Gastrocnemius medialis (tissue), 4 donors: ENCODE results near the gene KCNA5. TPM values are rescaled to one million over a fixed set of nuclear protein-coding genes. Genes with fewer than 3 reads are reported as not detected.

ENCODE experiments used
- ATAC-seq, 2 donors: fragments of 150-250 bp; one replicate each; pipeline ENCODE4 v1.9.1; 2016
- DNase-seq, 2 donors: peaks; one replicate each; pipeline ENCODE4 v3.0.0-alpha.2; 2019
- H3K27ac ChIP-seq, 4 donors: fragments of 200-600 bp; sonication (generic); 1 replicate in 1 of 4; 2 replicates in 3 of 4; pipeline ENCODE4 v1.5.1; 2016 to 2018; ENCODE audit warnings: mild to moderate bottlenecking in 2 of 4, moderate library complexity in 1 of 4
- H3K27me3 ChIP-seq, 3 donors: fragments of 200-600 bp; sonication (generic) in 2 of 3; 1 replicate in 1 of 3; 2 replicates in 2 of 3; pipeline versions ENCODE4 v1.5.1 to v1.6.0; 2016 to 2019; ENCODE audit warnings: mild to moderate bottlenecking in 1 of 3, moderate library complexity in 1 of 3
- H3K36me3 ChIP-seq, 2 donors: fragments of 200-600 bp; sonication (generic) in 1 of 2; one replicate each; pipeline ENCODE4 v1.5.1; 2017 to 2018
- H3K4me1 ChIP-seq, 2 donors: fragments of 200-600 bp; sonication (generic) in 1 of 2; one replicate each; pipeline ENCODE4 v1.5.1; 2016 to 2017; ENCODE audit warnings: mild to moderate bottlenecking in 2 of 2
- H3K4me3 ChIP-seq, 4 donors: fragments of 200-600 bp; sonication (generic) in 3 of 4; 1 replicate in 1 of 4; 2 replicates in 3 of 4; pipeline ENCODE4 v1.5.1; 2016 to 2019; ENCODE audit warnings: mild to moderate bottlenecking in 2 of 4
- H3K9me3 ChIP-seq, 3 donors: fragments of 200-600 bp; sonication (generic) in 2 of 3; 1 replicate in 1 of 3; 2 replicates in 2 of 3; pipeline ENCODE4 v1.5.1; 2016 to 2019
- CTCF ChIP-seq, 5 experiments: fragments of 450-650 bp in 3 of 5; fragments of 200-600 bp in 2 of 5; sonication (generic) in 2 of 5; IDR thresholded peaks in 4 of 5; conservative IDR thresholded peaks in 1 of 5; 1 replicate in 4 of 5; 2 replicates in 1 of 5; pipeline ENCODE4 v1.5.1; 2016 to 2019; ENCODE audit warnings: antibody characterized with exemption in 5 of 5, mild to moderate bottlenecking in 3 of 5, moderate library complexity in 3 of 5
- POLR2A ChIP-seq, 2 donors: fragments of 450-650 bp; IDR thresholded peaks; one replicate each; pipeline ENCODE4 v1.6.1; 2017; ENCODE audit warnings: antibody characterized with exemption in 2 of 2, mild to moderate bottlenecking in 2 of 2, moderate library complexity in 2 of 2
- in situ Hi-C, 4 donors: fragments of 200-750 bp; cut with MboI; loops; one replicate each; pipeline versions ENCODE4 v1.15.0 to v1.8.0; 2017; ENCODE audit warnings: low sequenced_read_pairs in 4 of 4
- intact Hi-C: fragments of 100-400 bp; cut with DNase I; formaldehyde crosslinking; loops from one replicate; pipeline ENCODE4 v1.15.1; 2023; ENCODE audit warnings: low total_unique reads
- total RNA-seq, 4 donors: library from RNA; depleted of rRNA; stranded (reverse); fragments of >200 nt; gene quantifications; one replicate each; pipeline versions ENCODE4 v1.1.0 to v1.2.3, GENCODE V29; 2016

KCNA5 gene
- total RNA-seq, 4 donors from 2014 or later, result 0.52 to 3.2 (median 0.84) TPM

DNA sequence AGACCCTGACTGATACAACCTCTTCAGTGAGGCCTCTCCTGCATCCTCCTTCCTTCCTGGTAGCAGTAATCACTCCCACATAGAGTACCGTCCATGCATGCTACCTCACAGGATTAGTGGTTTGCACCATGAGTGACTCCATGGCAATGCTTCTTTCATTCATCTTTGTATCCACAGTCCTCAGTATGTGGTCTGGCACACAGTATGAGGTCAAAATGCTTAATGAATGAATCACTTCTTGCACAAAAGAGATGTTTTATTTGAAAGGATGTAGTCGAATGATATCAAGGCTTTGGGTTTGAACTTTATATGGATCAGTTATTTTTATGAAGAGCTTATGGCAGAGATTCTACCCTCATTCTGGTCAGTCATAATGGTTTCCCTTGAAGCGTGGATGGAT lies 42.2 kb downstream of the KCNA5 start:
- no peaks in the 10 kb centered on the region for H3K9me3 ChIP-seq
- no peak overlapping the region for H3K27ac ChIP-seq
- H3K4me3 ChIP-seq, result no peak overlapping the region
- no peaks in the 10 kb centered on the region for H3K4me1 ChIP-seq
- ATAC-seq (no peak), DNase-seq (no peak)
- in situ Hi-C loops (loop anchor here (5.0 to 10.0 kb wide), 4 partner anchors 64 to 231 kb away; no protein-coding TSS in a partner anchor), intact Hi-C loops (loop anchor here (2.0 kb wide), 1 partner anchor 231 kb away; no protein-coding TSS in a partner anchor)
- no peak for TF ChIP-seq CTCF (IDR thresholded peaks at IDR 0.05 in 4 of 5, conservative IDR thresholded peaks at IDR 0.05 in 1 of 5)
- no peak for TF ChIP-seq POLR2A (IDR thresholded peaks at IDR 0.05)
- H3K36me3 ChIP-seq, result no peaks in the 10 kb centered on the region
- H3K27me3 ChIP-seq, result no peaks in the 10 kb centered on the region

GRCh38 chr12:5087831-5088554 lies 44.3 kb downstream of the KCNA5 start:
- Histone ChIP-seq H3K36me3 (no peaks in the 10 kb centered on the region), H3K4me1 (no peaks in the 10 kb centered on the region), H3K27ac (no peak overlapping the region), H3K4me3 (no peak overlapping the region), H3K9me3 (no peaks in the 10 kb centered on the region), H3K27me3 (no peaks in the 10 kb centered on the region)
- no peak for TF ChIP-seq CTCF (IDR thresholded peaks at IDR 0.05 in 4 of 5, conservative IDR thresholded peaks at IDR 0.05 in 1 of 5)
- no peak for TF ChIP-seq POLR2A (IDR thresholded peaks at IDR 0.05)
- in situ Hi-C loops, result loop anchor here (5.0 to 10.0 kb wide), 4 partner anchors 66 to 233 kb away; no protein-coding TSS in a partner anchor
- no peak for DNase-seq
- intact Hi-C loops, result no loop called here
- no peak for ATAC-seq

GRCh38 chr12:5088586-5089264 lies 45.0 kb downstream of the KCNA5 start:
- no peak overlapping the region for H3K27ac ChIP-seq
- H3K4me1 ChIP-seq, result no peaks in the 10 kb centered on the region
- no peaks in the 10 kb centered on the region for H3K36me3 ChIP-seq
- ATAC-seq, result no peak
- H3K27me3 ChIP-seq, result no peaks in the 10 kb centered on the region
- in situ Hi-C loops (loop anchor here (5.0 to 10.0 kb wide), 4 partner anchors 66 to 234 kb away; no protein-coding TSS in a partner anchor), intact Hi-C loops (no loop called here)
- H3K9me3 ChIP-seq, result no peaks in the 10 kb centered on the region
- no peak overlapping the region for H3K4me3 ChIP-seq
- no peak for TF ChIP-seq POLR2A (IDR thresholded peaks at IDR 0.05)
- no peak for TF ChIP-seq CTCF (IDR thresholded peaks at IDR 0.05 in 4 of 5, conservative IDR thresholded peaks at IDR 0.05 in 1 of 5)
- DNase-seq, result no peak

DNA sequence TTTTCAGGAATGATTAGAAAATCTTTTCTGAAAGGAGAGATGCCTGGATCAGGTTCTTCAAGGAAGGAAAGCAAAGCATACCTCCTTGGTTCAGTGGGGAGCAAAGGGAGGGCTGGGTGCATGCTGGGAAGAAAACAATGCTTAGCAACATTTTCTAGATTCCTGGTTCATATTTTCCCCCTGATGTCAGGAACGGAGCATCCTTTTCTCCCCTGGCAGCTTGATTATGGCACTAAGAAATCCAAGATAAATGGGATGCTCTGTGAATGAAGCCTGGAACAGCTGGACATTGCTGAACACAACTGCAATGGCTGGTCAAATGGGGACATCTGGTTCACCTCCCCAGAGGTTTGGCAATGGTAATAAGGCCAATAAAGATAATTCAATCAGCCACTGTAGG lies 50.9 kb downstream of the KCNA5 start:
- in situ Hi-C loops, result no loop called here
- DNase-seq, result no peak
- H3K27me3 ChIP-seq, result peaks cover 5 to 14% (median 6%) of the 10 kb centered on the region in 3 donors
- H3K9me3 ChIP-seq, result no peaks in the 10 kb centered on the region
- H3K36me3 ChIP-seq, result no peaks in the 10 kb centered on the region
- intact Hi-C loops, result no loop called here
- H3K27ac ChIP-seq, result no peak overlapping the region
- H3K4me1 ChIP-seq, result no peaks in the 10 kb centered on the region
- TF ChIP-seq POLR2A (IDR thresholded peaks at IDR 0.05), result no peak
- TF ChIP-seq CTCF (IDR thresholded peaks at IDR 0.05 in 4 of 5, conservative IDR thresholded peaks at IDR 0.05 in 1 of 5), result no peak
- no peak overlapping the region for H3K4me3 ChIP-seq
- ATAC-seq, result no peak
